ENCODE measurements around the gene SLK.

DNA sequence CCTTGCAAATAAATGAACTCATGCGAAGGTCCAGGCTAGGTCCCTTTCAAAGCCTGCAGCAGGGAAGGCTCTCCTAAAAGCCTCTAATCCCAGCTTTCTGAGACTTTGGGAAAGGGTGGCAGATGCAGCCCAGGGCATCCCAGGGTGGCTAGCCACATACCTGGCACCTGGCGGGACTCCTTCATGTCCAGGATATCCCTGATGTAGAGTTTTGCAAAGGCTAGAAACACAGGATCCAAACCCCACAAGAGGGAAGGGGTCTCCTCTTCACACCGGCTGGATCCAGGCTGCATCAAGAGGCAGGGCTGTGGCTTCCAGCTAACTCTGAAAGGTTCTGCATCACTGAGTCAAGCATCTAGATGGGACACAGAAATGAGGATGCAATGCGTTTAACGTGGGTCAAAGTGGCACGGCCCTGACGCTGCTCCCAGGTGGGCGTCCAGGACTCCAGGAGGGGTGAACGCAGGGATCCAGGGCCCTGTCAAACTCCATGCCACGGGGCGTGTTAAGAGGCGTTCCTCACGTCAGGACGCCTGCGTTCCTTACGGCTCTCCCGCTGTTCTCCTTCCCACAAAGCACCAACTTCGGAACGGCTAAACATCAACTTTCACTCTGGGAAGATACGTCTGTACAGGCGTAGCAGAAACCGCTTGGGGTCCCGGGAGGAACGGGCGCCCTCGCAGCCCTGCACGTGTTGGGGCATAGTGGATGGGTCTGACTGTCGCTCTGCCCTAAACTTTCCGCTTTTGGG is 49.5 kb upstream of the SLK start:
- no peak for TF ChIP-seq EP300 (IDR thresholded peaks at IDR 0.05)
- TF ChIP-seq, protein P1, sequence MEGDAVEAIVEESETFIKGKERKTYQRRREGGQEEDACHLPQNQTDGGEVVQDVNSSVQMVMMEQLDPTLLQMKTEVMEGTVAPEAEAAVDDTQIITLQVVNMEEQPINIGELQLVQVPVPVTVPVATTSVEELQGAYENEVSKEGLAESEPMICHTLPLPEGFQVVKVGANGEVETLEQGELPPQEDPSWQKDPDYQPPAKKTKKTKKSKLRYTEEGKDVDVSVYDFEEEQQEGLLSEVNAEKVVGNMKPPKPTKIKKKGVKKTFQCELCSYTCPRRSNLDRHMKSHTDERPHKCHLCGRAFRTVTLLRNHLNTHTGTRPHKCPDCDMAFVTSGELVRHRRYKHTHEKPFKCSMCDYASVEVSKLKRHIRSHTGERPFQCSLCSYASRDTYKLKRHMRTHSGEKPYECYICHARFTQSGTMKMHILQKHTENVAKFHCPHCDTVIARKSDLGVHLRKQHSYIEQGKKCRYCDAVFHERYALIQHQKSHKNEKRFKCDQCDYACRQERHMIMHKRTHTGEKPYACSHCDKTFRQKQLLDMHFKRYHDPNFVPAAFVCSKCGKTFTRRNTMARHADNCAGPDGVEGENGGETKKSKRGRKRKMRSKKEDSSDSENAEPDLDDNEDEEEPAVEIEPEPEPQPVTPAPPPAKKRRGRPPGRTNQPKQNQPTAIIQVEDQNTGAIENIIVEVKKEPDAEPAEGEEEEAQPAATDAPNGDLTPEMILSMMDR (IDR thresholded peaks at IDR 0.05), result no peak
- no peak for TF ChIP-seq ESRRA (IDR thresholded peaks at IDR 0.05; ENCODE audit: borderline replicate concordance, low read length)
- no peak for TF ChIP-seq POLR2A (IDR thresholded peaks at IDR 0.05; ENCODE audit: low read length)

Data from A549 (cell line).